GM03348 (cell line): ENCODE measurements around the gene NT5C1A.

Experiments used
- DNase-seq: peaks from one replicate; pipeline ENCODE4 v3.0.0; 2012; ENCODE audit warnings: low spot score

Gene NT5C1A

DNA sequence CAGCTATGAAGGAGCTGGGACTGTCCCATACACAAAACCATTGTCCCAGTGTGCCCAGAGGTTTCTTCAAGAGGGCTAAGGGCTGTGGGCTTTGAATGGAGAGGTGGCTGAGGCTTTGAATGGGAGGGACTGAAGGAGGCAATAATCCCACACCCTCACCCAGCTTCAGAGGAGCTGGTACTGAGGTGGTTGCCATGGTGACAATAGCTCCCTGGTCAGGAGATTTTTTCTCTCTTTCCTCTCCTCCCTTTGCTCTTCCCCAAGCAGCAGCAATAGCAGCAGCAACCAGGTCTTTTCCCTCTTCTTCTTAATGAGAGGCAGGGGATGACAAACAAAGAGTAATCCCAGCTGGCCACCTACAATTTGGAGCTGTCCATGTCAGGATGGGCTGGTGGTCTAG is 17.7 kb upstream of the NT5C1A start:
- no peak for DNase-seq

DNA sequence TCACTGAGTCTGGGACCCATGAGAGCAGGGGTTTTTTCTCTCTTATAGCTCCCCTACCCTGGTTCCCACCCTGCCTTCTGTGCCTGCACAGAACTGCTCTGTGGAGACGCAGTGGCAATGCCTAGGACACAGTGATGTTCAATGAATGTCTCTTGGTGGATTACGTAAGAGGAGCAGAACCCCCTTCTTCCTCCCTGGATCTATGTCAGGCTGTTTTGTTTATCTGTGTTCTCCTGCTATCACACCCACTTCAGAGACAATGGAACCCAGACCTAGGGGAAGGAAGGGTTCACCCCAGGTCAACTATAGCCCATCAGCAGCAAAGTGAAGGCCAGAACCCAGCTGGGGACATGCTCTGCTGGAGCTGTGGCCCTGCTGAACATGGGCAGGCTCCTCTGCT is 17.3 kb upstream of the NT5C1A start:
- no peak for DNase-seq

DNA sequence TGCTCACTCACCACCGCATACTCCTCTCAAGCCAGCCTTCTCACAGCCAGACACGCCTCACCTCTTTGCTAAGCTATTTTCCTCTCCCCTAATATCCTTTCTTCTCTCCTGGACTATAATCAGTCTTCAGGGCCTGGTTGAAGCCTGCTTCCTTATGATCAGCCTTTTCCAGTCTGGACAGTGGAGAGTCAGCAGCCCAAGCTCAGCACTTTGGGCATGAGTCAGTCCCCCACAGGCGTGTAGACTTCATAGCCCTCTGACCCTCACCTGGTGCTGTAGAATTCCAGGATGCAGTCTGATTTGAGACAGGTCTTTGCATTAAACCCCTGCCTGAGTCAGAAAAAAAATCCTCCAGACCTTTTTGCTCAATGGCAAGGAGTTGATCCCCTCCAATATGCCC is 16.8 kb upstream of the NT5C1A start:
- no peak for DNase-seq

DNA sequence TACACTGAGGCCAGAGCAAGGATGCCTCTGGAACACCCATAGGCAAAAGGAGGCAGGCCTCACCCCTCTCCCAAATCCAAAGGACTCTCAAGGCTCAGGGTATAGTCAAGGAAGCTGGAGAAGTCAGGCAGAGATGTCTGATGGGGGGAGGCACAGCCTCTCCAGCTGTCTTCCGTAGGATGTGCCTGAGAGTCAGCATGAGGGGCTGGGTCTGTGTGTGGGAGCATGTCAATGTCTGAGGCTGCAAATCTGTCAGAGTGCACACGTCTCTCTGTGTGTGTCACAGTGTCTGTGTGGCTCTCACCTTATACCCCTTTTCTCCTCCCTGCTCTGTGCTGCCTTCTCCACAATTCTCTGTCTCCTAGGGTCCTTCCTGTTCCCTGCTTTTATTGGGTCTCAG is 15.3 kb upstream of the NT5C1A start:
- no peak for DNase-seq

DNA sequence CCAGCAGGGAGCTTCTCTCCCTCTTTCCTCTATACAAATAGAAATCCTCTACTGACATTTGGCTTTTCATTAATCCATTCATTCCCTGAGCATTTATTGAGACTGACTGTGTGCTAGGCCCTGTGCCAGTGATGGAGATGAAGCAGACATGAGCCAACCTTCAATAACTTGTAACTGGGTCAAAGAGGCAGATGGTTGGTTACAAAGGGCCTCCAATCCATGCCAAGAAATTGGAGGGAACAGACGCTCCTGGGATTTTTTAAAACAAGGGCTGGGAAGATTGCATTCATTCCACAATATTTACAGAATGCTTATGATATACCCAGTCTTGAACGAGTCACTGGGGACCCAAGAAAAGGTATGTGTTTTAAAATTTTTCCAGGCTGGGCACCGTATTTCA is 13.2 kb upstream of the NT5C1A start:
- DNase-seq = no peak

DNA sequence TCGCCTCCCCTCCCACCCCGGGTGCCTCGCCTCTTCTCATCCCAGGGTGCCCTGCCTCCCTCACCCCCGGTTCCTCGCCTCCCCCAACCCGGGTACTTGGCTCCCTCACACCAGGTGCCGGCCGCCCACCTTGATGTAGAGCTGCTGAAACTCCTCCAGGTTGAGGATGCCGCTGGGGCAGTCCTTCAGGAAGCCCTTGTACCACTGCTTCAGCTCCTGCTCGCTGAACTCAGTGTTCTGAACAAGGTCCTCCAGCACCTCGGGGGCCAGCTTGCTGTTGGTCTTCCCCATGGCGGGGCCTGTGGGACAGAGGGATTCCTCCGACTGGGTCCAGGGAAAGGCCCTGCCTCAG is 12.4 kb upstream of the NT5C1A start:
- no peak for DNase-seq

DNA sequence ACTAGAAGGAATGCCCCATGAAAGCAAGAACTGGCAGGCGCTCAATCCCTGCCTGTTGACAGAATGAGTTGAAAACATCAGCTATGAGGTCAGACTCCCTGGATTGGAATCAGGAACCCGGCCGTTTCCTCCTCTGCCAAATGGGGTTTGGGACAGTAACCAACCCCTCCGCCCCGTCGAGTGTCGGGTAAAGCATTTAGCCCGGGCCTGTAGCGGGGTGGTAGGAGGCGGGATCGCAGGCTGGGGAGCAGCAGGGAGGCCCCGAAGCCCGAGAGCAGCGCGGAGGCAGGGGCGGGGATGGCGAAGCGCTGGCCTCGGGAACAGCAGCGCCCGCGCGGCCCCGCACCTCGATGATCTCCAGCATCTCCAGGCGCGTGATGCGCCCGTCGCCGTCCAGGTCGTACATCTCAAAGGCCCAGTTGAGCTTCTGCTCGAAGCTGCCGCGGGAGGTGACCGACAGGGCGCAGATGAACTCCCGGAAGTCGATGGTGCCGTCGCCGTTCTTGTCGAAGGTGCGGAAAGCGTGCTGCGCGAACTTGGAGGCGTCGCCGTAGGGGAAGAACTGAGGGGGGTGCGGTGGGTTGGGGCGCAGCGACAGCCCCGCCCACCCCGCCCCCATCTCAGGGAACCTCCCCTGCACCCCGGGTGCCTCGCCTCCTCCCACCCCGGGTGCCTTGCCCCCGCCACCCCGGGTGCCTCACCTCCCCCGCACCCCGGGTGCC is 11.8 kb upstream of the NT5C1A start:
- no peak for DNase-seq

DNA sequence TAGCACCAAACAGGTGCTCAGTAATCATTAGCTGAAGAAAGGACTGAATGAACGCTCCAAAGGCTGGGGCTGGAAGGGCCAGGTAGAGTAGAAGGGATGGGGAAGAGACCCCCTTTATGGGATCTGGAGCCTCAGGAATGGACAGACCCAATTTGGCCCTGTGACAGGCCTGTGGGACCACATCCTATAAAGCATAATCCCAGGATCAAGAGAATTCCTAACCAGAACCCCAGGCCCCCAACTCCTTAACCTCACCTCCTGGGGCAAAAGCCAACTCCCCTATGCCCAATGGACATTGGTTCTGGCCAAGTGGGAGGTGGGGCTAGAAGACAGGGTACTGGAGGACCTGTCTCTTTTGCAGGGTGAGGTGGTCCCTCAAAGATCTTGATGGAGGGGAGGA is 10.1 kb upstream of the NT5C1A start:
- DNase-seq = no peak

DNA sequence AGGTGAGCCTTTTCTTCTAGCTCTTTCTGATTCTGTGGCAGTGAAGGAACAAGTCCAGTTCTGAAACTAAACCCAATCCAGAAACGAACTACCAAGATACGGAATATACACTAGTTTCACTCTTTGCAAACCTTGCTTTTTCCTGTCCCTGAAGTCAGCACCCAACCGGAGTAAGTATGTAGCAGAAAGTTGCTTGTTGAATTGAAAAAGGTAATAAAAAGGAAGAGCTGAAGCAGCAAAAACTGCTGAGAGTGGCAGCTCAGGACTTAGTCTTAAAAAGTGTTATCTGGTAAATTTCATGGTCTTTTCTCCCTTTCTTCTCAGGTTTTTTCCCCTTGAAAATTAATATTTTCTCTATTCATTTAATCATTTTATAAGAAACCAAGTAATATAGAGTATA is 9.4 kb upstream of the NT5C1A start:
- no peak for DNase-seq

DNA sequence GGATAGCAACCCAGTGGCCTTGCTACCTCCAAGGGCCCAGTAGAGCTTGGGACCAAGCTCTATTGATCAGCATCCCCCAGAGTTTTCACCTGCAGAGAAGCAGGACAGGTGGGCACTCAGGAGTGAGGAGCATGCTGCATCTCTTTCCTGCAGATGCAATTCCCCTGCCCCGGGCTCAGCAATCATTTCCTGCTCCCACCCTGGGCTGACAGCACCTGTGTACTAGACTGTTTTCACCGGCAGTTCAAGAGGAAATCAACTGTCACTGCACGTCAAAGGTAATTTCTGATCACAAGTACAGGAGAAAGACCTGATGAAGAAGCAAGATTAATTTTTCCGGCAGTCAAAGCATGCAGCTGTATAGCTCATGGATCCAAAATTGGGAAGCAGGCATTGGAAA is 8.8 kb upstream of the NT5C1A start:
- DNase-seq = no peak

DNA sequence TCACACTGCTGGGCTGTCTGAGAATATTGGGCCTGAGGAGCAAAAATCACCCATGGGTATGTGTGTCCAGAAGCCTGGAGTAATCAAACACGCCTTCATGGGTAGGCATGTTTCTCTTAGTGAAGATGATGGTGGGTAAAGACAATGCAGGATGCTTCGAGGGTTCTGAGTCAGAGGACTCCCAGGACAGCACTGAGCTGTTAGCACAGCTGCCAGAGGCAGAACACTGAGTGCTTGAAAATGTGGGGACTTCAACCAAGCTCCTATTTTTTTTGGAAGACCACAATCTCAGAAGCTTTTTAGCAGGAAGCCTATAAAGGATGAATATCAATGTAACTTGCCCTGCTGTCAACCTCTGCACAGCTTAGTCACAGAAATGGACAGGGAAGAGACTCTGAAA is 7.9 kb upstream of the NT5C1A start:
- DNase-seq = no peak

DNA sequence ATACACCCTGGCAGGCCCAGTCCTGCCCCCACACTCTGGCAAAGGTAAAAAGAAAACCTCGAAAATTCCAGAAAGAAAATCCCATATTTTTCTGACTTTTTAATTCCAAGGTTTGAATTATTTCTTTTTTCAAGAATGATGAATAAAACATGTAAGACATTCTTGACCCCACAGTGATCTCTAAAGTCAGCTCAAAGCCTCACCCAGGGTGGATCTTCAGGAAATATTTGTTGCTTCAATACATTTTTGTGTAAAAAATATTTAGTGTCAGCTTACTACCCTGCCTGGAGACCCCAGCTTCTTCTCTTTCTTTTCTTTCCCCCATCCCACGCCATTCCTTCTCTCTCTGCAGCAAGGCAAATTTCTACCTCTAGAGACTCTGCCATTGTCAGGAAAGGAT is 7.0 kb upstream of the NT5C1A start:
- no peak for DNase-seq

DNA sequence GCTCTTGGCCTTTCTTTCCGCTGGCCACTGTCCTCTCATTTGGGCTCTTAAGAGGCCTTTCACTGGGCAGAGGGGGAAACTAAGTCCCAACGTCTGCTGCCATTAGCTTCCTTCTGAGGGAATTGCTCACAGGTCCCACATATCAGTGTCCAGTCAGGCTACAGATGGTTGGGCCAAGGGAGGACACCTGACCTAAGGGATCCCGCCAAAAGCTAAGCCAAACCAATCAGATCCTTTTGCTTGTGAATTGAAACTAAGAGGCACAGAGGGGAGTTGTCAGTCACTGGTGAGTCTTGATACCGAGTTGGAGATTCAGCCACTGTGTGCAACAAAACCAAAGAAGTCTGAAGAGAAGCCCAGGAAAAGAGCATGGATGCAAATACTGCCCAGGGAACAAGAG is 5.7 kb upstream of the NT5C1A start:
- DNase-seq = no peak

DNA sequence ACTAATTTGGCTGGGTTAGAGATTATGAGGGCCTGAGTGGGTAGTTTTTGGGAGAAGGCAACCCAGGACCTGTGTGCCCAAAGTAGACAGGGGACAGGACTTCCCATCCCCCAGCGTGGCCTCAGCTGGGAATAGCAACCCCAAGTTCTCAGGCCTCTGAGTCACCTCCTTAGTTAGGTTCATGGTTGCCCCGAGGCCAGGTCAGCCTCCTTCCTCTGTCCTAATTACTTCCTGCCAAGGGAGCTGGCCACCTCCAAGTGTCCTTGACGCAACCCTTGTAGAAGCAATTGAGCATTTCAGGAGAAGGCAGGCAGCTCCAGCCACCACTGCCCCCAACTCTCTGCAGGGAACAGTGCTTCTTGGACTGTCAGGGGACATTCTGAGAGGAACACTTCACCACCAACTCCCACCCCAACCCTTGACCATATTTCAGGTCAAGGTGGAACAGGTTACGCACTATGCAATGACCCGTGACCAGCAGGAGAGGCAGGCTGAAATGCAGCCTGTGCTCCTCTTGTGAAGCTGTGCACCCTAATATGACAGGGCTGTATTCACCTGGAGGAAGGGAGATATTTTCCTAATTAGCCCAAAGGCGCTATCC is 5.1 kb upstream of the NT5C1A start:
- no peak for DNase-seq

DNA sequence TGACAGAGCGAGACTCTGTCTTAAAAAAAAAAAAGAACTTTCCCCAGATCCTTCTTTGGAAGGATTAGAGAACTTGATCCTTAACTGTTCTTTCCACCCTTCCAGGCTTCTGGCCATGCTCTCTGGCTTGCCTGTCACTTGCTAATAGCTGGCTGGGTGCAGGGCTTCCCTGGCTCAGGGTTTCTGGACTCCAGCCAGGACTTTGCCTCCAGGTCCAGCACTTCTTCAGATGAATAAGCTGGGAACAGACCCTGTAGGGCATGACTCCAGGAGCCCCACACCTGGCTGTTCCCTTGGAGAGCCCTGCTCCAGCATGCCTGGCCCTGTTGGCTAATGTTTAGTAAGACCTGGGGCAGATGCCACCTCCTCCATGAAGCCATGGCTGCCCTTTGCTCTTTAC is 3.3 kb upstream of the NT5C1A start:
- DNase-seq = no peak

DNA sequence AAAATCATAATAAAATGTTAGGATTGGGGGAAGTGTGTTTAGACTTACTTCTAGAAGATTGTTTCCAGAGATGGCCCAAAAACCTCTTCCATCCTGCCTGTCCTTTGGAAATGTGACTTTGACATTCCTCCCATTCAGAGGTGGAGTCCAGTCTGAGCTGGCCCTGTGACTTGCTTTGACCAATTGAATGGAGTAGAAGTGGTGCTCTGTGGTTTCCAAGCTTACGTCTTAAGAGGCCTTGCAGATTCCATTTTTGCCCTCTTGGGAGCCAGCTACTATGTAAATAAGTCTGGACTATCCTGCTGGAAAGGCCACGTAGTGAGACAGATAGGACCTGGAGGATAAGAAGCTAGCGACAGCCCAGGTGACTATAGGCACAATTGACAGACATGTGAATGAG is 1.3 kb upstream of the NT5C1A start:
- no peak for DNase-seq

DNA sequence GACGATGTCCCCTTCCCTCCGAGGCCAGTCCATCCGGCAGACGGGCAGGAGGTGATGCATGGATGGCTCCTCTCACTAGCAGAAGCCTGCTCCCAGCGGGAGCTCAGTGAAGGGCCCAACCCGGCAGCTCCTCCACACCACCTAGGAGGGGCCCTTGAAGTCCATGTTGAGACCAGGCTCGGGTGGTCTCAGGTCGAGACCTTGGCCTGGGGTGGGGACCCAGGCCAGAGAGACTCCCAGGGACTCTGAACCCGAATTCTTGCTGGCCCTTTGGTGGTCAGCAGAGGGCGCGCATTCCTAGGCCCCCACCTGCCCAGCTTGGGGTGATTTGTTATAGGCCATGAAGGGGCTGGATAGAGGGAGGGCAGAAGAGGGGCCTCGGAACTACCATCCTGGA is 642 bp upstream of the NT5C1A start:
- DNase-seq = no peak

DNA sequence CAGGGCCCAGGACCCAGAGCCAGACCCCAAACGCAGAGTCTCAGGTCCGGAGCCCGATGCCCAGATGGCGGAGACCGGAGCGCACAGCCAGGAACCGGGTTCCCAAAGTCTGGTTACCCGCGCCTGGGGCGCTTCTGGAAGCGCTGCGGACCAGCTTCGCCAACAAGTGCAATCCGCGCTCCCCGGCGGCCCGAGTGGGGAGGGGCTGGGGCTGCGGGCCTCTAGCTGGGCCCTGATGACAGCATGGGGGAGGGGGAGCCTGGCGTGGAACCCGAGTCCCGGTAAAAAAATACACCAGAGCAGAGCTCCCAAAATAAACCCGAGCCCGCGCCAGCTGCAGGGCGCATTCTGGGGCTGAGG is 494 bp downstream of the NT5C1A start:
- DNase-seq = no peak

DNA sequence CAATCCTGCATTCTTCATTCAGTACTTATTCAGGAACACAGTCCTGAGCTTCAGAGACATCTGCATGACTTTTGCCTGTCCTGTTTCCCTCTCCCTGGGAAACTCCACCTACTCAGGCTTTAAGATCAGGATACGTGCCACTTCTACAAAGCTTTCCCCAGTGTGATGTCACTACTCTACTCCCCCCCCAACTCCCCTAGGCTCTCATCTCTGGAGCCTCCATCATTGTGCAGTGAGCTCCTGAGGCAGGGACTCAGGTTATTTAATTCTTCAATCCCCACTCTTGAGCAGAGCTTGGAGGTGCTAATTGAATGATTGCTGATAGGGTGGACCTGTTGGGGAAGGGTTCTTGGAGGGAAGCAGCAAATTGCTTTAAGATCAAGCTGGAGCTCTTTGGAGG is 1.2 kb downstream of the NT5C1A start:
- no peak for DNase-seq

DNA sequence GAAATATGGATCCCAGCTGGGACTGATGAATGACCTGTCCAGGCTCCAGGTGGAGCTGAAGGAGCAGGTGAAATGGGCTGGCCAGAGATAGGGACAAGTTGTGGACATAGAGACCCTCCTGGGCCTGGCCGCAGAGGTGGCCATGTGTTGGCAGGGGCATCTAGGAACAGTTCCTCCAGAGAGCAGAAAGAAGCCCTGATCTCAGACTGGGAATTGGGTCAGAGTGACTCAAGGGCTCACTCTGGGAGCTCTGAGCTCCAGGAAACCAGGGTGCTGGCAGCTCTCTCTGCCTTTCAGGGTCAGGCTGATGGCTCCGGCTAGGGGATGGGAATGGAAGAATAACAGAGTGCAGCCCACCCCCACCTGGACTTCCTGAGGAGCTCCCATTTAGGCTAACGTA is 3.0 kb downstream of the NT5C1A start:
- DNase-seq = no peak

DNA sequence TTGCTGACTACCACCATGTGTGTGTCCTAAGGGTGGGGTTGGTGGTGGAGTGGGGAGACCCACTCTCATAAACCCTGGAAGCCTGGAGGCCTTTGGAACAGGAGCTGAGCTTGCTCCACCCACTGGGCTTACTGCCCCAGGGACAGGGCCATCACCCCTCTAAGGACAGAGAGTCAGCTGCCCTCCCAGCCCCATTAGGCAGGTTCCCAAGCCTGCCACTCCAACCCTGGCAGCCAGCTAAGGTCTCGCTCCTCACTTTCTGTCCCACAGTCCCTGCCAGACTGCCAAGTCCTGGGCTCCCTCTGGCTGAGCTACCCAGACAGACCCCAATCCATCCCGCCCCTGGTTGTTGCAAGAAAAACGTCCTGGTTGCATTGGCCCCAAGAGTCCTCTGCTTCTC is 3.8 kb downstream of the NT5C1A start:
- no peak for DNase-seq

DNA sequence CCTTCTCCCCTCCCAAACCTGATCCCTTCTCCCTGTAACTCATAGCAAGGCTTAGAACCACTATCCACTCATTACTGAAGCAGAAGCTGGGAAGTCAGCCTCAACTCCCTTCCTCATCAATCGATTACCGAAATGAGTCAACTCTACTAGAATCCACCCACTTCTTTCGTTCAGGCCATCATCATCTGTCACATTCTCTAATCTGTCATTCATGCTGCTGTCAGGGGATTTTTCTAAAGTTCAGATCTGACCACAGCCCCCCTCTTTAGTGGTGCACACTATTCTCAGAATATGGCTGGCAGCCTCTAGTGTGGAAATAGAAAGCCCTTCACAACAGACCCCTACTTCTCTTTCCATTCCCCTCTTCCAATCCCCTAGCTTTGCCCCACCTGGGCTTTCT is 5.1 kb downstream of the NT5C1A start:
- DNase-seq = no peak

DNA sequence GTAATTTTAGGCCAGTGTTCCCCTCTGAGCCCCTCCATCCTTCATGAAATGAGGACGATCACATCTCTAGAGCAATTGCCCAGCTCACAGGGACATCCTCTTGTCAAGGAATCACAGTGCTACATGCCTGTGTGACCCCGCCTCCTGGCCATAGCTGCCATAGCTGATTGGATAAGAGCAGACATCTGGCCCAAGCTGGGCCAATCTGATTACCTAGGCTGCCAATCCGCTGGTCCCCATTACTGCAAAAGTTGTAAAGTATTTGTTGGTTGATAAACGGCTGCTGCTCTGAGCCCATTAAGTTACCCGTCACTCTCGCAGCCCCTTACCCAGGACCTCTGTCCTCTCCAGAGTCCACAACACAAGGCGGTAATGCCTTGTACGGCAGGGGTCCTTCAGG is 8.3 kb downstream of the NT5C1A start:
- DNase-seq = no peak

DNA sequence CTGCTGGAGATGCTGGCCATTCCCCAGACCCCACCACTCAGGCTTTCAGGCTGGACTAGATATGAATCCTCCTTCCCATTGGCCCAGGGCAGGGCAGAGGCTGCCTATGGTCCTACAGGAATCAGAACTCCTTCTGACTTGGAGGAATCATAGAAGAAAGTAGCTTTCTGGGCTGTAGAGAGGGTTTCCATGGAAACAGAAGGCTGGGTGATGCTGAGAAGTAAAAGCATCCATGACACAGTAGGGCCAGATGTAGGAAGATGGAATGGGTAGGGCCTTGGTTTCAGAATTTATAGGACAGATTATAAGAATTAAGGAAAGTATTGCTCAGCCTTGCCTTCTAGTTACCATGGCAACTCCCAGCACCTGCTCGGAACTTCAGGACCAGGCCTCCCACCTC is 9.0 kb downstream of the NT5C1A start:
- DNase-seq = no peak

DNA sequence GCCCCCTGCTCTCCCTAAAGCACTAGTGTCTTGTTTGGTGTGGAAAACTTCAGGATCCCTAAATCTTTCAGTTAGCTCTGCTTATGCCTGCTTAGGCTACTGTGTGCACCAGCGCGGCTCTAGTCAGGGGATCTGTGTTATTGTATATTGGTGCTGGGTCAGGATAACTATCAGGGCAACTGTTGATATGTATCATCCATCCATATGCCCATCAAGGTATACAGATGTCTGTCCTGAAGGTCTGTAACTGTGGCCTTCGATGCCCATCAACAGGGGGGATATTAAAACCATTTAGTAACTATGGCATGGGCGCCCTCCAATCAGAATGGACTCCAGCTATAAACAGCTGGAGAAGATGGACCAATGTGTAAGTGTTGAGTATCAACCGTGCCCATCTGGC is 12.4 kb downstream of the NT5C1A start:
- DNase-seq = no peak
